Panc1 (cell line): Measurements from ENCODE around the gene CLNK.

Experiments
- CTCF ChIP-seq: fragments of 450-650 bp; IDR thresholded peaks from 2 replicates; pipeline ENCODE4 v1.5.1; 2017; ENCODE audit warnings: mild to moderate bottlenecking
- SIN3A ChIP-seq: IDR thresholded peaks from 2 replicates; pipeline ENCODE4 v1.6.1; 2012; ENCODE audit warnings: low read depth, mild to moderate bottlenecking, low read length, moderate library complexity, borderline replicate concordance; ENCODE audit not compliant: insufficient read depth

- TF ChIP-seq CTCF = no peak
- TF ChIP-seq SIN3A = no peak
These were observed 75.9 kb downstream of the CLNK start for GRCh38 chr4:10608501-10609219.
